Thyroid gland (tissue), 4 donors: ENCODE data around the gene CNPY2.

ENCODE experiments used
- CTCF ChIP-seq, 6 experiments: fragments of 200-600 bp in 3 of 6; fragments of 450-650 bp in 3 of 6; sonication (generic) in 3 of 6; IDR thresholded peaks; one replicate each; pipeline ENCODE4 v1.5.1; 2016 to 2019; ENCODE audit warnings: antibody characterized with exemption in 6 of 6, mild to moderate bottlenecking in 2 of 6, inconsistent platforms in 1 of 6, moderate library complexity in 1 of 6
- POLR2A ChIP-seq, 2 donors: fragments of 450-650 bp; IDR thresholded peaks; one replicate each; pipeline ENCODE4 v1.6.1; 2017; ENCODE audit warnings: antibody characterized with exemption in 2 of 2, mild to moderate bottlenecking in 2 of 2, moderate library complexity in 1 of 2

- no peak for TF ChIP-seq CTCF (IDR thresholded peaks at IDR 0.05)
- TF ChIP-seq POLR2A (IDR thresholded peaks at IDR 0.05): no peak
Measured at GRCh38 chr12:56338308-56339157, 22.7 kb upstream of the CNPY2 start, which contains the start of gene IL23A.
